Measurements from ENCODE around the gene GP9. TPM values are rescaled to one million over a fixed set of nuclear protein-coding genes. Genes with fewer than 3 reads are reported as not detected.

GP9 gene
- total and polyA plus RNA-seq, 9 of the 15 experiments (the other 6 are each of a cell fraction or from before 2014, with no cell fraction given), result not detected

GRCh38 chr3:129026728-129027543, 33.6 kb upstream of the GP9 start (continued):
- TF ChIP-seq ZNF318 (IDR thresholded peaks at IDR 0.05; ENCODE audit: borderline replicate concordance in 1 of 2, low read depth in 1 of 2), result no peak
- peak in 1 of 3 experiments; percentile 37 for TF ChIP-seq YY1 (IDR thresholded peaks at IDR 0.05; ENCODE audit: borderline replicate concordance in 1 of 3, control insufficient read depth in 1 of 3, extremely low read depth in 1 of 3, insufficient read depth in 3 of 3, insufficient read length in 1 of 3, insufficient replicate concordance in 2 of 3, low read depth in 1 of 3, low read length in 2 of 3)
- TF ChIP-seq CXXC5 (CRISPR knock-in tag; IDR thresholded peaks at IDR 0.05), result peak; percentile 81
- TF ChIP-seq BCLAF1 (IDR thresholded peaks at IDR 0.05; ENCODE audit: borderline replicate concordance in 1 of 2, control insufficient read depth in 1 of 2, low read depth in 2 of 2, low read length in 1 of 2), result no peak
- no peak for TF ChIP-seq ZBTB9 (CRISPR knock-in tag; IDR thresholded peaks at IDR 0.05)
- peak; percentile 30 for TF ChIP-seq TAF1 (IDR thresholded peaks at IDR 0.05; ENCODE audit: control insufficient read depth, extremely low read depth, insufficient read depth, low read length, severe bottlenecking)
